Neural progenitor cell (in vitro differentiated cells): ENCODE results near the gene OAS2. TPM values are rescaled to one million over a fixed set of nuclear protein-coding genes. Genes with fewer than 3 reads are reported as not detected.

Experiments
- DNase-seq: peaks from one replicate; pipeline ENCODE4 v3.0.0-alpha.2; 2016; ENCODE audit warnings: low spot score
- H2AFZ ChIP-seq: fragments of 200-600 bp; sonication (generic); replicated peaks from 2 replicates; pipeline ENCODE4 v1.6.1; 2016; ENCODE audit warnings: antibody characterized with exemption
- H3F3A ChIP-seq: fragments of 200-600 bp; sonication (generic); 2 replicates; pipeline ENCODE4 v1.6.1; 2016; ENCODE audit warnings: antibody characterized with exemption, low read depth
- H3K27ac ChIP-seq: fragments of 200-600 bp; sonication (generic); 2 replicates; pipeline ENCODE4 v1.5.1; 2016; ENCODE audit warnings: mild to moderate bottlenecking
- H3K27me3 ChIP-seq: fragments of 200-600 bp; sonication (generic); 2 replicates; pipeline ENCODE4 v1.6.1; 2016; ENCODE audit warnings: mild to moderate bottlenecking, moderate library complexity
- H3K36me3 ChIP-seq: fragments of 200-600 bp; sonication (generic); 2 replicates; pipeline ENCODE4 v1.5.1; 2016
- H3K4me1 ChIP-seq: fragments of 200-600 bp; sonication (generic); 2 replicates; pipeline ENCODE4 v1.6.1; 2016; ENCODE audit warnings: mixed run types
- H3K4me2 ChIP-seq: fragments of 200-600 bp; sonication (generic); 2 replicates; pipeline ENCODE4 v1.6.1; 2016
- H3K4me3 ChIP-seq: fragments of 200-600 bp; sonication (generic); 2 replicates; pipeline ENCODE4 v1.5.1; 2016
- H3K79me2 ChIP-seq: fragments of 200-600 bp; sonication (generic); 2 replicates; pipeline ENCODE4 v1.6.1; 2016; ENCODE audit warnings: low read depth
- H3K9ac ChIP-seq: fragments of 200-600 bp; sonication (generic); 2 replicates; pipeline ENCODE4 v1.6.1; 2016
- H3K9me3 ChIP-seq: fragments of 200-600 bp; sonication (generic); 2 replicates; pipeline ENCODE4 v1.5.1; 2016; ENCODE audit warnings: low read depth
- H4K20me1 ChIP-seq: fragments of 200-600 bp; sonication (generic); 2 replicates; pipeline ENCODE4 v1.6.1; 2016; ENCODE audit warnings: low read depth
- H3K27ac Mint-ChIP-seq: 3 replicates; pipeline ENCODE4 v1.8.0; 2021; ENCODE audit warnings: mixed read lengths
- H3K27me3 Mint-ChIP-seq: 2 replicates; pipeline ENCODE4 v1.8.0; 2022; ENCODE audit warnings: low read depth, mild to moderate bottlenecking, inconsistent platforms, moderate library complexity, mixed read lengths; ENCODE audit not compliant: insufficient read depth
- H3K36me3 Mint-ChIP-seq: 3 replicates; pipeline ENCODE4 v1.8.0; 2021; ENCODE audit warnings: mixed read lengths
- H3K4me1 Mint-ChIP-seq: 3 replicates; pipeline ENCODE4 v1.8.0; 2021; ENCODE audit warnings: mixed read lengths
- H3K4me3 Mint-ChIP-seq: 3 replicates; pipeline ENCODE4 v1.8.0; 2021; ENCODE audit warnings: mild to moderate bottlenecking, moderate library complexity, mixed read lengths
- H3K9me3 Mint-ChIP-seq: 3 replicates; pipeline ENCODE4 v1.8.0; 2020; ENCODE audit warnings: mixed read lengths
- EZH2 ChIP-seq: fragments of 200-600 bp; sonication (generic); IDR thresholded peaks from 2 replicates; pipeline ENCODE4 v1.6.1; 2017; ENCODE audit warnings: antibody characterized with exemption, mild to moderate bottlenecking, moderate library complexity
- EZH2phosphoT487 ChIP-seq: fragments of 200-600 bp; sonication (generic); IDR thresholded peaks from 2 replicates; pipeline ENCODE4 v1.6.1; 2017; ENCODE audit warnings: antibody characterized with exemption
- total RNA-seq: library from RNA; depleted of rRNA; stranded (reverse); fragments of >200 nt; gene quantifications from 2 replicates; pipeline ENCODE4 v1.2.3, GENCODE V29; 2015; ENCODE audit warnings: low replicate concordance
- TF ChIP-seq, protein P1 (sequence below): fragments of 200-600 bp; sonication (generic); IDR thresholded peaks from 2 replicates; pipeline ENCODE4 v1.5.1; 2017; ENCODE audit warnings: antibody characterized with exemption, mild to moderate bottlenecking

Gene OAS2
- total RNA-seq, 1 donor from 2014 or later = not detected

DNA sequence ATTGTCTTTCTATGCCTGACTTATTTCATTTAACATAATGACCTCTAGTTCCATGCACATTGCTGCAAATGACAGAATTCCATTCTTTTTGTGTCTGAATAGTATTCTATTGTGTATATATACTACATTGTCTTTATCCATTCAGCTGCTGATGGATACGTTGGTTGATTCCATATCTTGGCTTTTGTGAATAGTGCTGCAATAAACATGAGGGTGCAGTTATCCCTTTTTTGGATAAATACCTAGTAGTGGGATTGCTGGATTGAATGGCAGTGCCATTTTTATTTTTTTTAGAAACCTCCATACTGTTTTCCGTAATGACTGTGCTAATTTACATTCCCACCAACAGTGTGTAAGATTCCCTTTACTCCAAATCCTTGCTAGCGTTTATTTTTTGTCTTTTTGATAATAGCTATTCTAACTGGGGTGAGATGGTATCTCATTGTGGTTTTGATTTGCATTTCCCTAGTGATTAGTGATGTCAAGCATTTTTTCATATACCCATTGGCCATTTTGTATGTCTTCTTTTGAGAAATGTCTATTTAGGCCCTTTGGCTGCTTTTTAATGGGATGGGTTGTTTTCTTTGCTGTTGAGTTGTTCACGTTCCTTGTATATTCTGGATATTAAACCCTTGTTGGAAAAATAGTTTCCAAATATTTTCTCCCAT lies 2.3 kb downstream of the OAS2 start:
- H3K27ac Mint-ChIP-seq = no peak overlapping the region

DNA sequence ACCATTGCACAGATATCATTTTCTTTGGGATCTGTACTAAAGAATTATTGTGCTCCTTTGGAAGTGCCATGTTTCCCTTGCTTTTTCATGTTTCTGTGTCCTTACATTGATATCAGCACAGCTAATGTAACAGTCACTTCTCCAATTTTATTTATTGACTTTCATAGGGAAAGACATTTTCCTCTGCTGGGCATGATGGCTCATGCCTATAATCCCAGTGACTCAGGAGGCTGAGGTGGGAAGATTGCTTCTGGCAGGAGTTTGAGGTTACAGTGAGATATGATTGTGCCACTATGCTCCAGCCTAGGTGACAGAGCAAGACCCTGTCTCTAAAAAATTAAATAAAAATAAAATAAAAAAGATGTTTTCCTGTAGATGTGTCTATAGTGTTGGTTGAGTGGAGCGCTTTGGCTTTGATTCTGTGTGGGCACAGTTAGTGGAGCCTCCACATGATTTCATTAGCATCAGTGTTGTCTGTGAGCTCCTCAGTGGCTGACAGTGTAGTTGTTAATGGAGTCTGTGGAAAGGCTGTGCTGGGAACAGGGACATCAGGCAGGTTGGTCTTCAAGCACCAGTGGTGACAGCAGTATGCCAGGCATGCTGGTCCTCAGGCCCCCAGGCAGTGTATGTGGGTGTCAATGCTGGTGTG lies 7.4 kb downstream of the OAS2 start:
- H3K36me3 Mint-ChIP-seq = no peaks in the 10 kb centered on the region
- H3K36me3 ChIP-seq = no peaks in the 10 kb centered on the region
- H3K9me3 ChIP-seq = no peaks in the 10 kb centered on the region
- no peak overlapping the region for H3K4me3 Mint-ChIP-seq
- H3K4me2 ChIP-seq = no peak overlapping the region
- no peaks in the 10 kb centered on the region for H3K27me3 Mint-ChIP-seq
- no peaks in the 10 kb centered on the region for H3K27me3 ChIP-seq
- peaks cover 6% of the 10 kb centered on the region for H3K9me3 Mint-ChIP-seq
- no peaks in the 10 kb centered on the region for H3K4me1 ChIP-seq
- no peak overlapping the region for H3K27ac Mint-ChIP-seq
- DNase-seq = no peak
- TF ChIP-seq EZH2 = no peak
- no peak for TF ChIP-seq EZH2phosphoT487
- TF ChIP-seq, protein P1, sequence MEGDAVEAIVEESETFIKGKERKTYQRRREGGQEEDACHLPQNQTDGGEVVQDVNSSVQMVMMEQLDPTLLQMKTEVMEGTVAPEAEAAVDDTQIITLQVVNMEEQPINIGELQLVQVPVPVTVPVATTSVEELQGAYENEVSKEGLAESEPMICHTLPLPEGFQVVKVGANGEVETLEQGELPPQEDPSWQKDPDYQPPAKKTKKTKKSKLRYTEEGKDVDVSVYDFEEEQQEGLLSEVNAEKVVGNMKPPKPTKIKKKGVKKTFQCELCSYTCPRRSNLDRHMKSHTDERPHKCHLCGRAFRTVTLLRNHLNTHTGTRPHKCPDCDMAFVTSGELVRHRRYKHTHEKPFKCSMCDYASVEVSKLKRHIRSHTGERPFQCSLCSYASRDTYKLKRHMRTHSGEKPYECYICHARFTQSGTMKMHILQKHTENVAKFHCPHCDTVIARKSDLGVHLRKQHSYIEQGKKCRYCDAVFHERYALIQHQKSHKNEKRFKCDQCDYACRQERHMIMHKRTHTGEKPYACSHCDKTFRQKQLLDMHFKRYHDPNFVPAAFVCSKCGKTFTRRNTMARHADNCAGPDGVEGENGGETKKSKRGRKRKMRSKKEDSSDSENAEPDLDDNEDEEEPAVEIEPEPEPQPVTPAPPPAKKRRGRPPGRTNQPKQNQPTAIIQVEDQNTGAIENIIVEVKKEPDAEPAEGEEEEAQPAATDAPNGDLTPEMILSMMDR = no peak
- no peak overlapping the region for H3K27ac ChIP-seq
- H3K4me1 Mint-ChIP-seq = no peaks in the 10 kb centered on the region
- H3K4me3 ChIP-seq = no peak overlapping the region
- H4K20me1 ChIP-seq = no peaks in the 10 kb centered on the region
- no peaks in the 10 kb centered on the region for H3F3A ChIP-seq
- H3K79me2 ChIP-seq = no peaks in the 10 kb centered on the region
- no peak overlapping the region for H3K9ac ChIP-seq
- no peak overlapping the region for H2AFZ ChIP-seq

More for the DNA sequence above, 2.3 kb downstream of the OAS2 start:
- H3K27me3 ChIP-seq = no peaks in the 10 kb centered on the region
- H3K36me3 ChIP-seq = no peaks in the 10 kb centered on the region
- no peaks in the 10 kb centered on the region for H4K20me1 ChIP-seq
- TF ChIP-seq EZH2 (no peak), EZH2phosphoT487 (no peak)
- TF ChIP-seq, protein P1 = no peak
- Mint-ChIP-seq H3K27me3 (no peaks in the 10 kb centered on the region), H3K4me1 (no peaks in the 10 kb centered on the region), H3K4me3 (no peak overlapping the region), H3K36me3 (no peaks in the 10 kb centered on the region), H3K9me3 (peaks cover 6% of the 10 kb centered on the region)
- H3K4me2 ChIP-seq = no peak overlapping the region
- peaks cover 7% of the 10 kb centered on the region for H3K4me1 ChIP-seq
- H3F3A ChIP-seq = peaks cover 5% of the 10 kb centered on the region
- no peak overlapping the region for H3K27ac ChIP-seq
- DNase-seq = no peak
- no peaks in the 10 kb centered on the region for H3K79me2 ChIP-seq
- H3K9me3 ChIP-seq = no peaks in the 10 kb centered on the region
- H3K4me3 ChIP-seq = no peak overlapping the region
- no peak overlapping the region for H2AFZ ChIP-seq
- no peak overlapping the region for H3K9ac ChIP-seq

DNA sequence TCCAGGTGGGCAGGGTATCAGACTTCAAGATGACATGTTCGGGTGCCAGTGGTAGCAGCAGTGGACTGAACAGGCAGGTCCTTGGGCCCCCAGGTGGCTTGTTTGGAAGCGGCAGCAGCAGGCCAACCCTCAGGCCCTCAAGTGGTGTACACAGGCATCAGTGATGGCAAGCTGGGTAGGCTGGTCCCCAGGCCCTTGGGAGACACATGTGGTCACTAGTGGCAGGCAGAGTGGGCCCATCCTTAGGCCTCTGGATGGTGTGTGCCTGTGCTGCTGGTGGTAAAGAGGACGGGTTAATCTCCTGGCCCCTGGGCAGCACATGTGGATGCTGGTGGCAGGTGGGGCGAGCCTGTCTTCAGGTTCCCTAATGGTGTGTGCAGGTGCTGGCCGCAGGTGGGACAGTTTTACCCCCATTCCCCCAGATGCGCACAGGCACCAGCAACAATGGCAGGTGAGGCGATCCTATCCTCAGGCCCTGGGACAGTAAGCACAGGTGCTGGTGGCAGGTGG lies 8.0 kb downstream of the OAS2 start:
- no peaks in the 10 kb centered on the region for H3K4me1 Mint-ChIP-seq
- H3K27me3 Mint-ChIP-seq = no peaks in the 10 kb centered on the region
- no peaks in the 10 kb centered on the region for H3K79me2 ChIP-seq
- H3K27ac Mint-ChIP-seq = no peak overlapping the region
- no peak overlapping the region for H3K4me3 Mint-ChIP-seq
- no peak overlapping the region for H3K9ac ChIP-seq
- no peaks in the 10 kb centered on the region for H3K4me1 ChIP-seq
- H3K9me3 ChIP-seq = no peaks in the 10 kb centered on the region
- peaks cover 6% of the 10 kb centered on the region for H3K9me3 Mint-ChIP-seq
- H2AFZ ChIP-seq = no peak overlapping the region
- H3K27ac ChIP-seq = no peak overlapping the region
- no peaks in the 10 kb centered on the region for H3F3A ChIP-seq
- no peak for DNase-seq
- no peaks in the 10 kb centered on the region for H4K20me1 ChIP-seq
- H3K36me3 ChIP-seq = no peaks in the 10 kb centered on the region
- no peaks in the 10 kb centered on the region for H3K36me3 Mint-ChIP-seq
- H3K4me2 ChIP-seq = no peak overlapping the region
- H3K4me3 ChIP-seq = no peak overlapping the region
- TF ChIP-seq, protein P1 = no peak
- no peaks in the 10 kb centered on the region for H3K27me3 ChIP-seq
